GM19238 (cell line): Measurements from ENCODE around the gene NMT2.

Experiments used
- DNase-seq: peaks from one replicate; pipeline ENCODE4 v3.0.0; 2011; ENCODE audit warnings: low spot score; ENCODE audit not compliant: insufficient read length

NMT2 gene

GRCh38 chr10:15181576-15182156 is 13.2 kb upstream of the NMT2 start:
- DNase-seq: no peak

DNA sequence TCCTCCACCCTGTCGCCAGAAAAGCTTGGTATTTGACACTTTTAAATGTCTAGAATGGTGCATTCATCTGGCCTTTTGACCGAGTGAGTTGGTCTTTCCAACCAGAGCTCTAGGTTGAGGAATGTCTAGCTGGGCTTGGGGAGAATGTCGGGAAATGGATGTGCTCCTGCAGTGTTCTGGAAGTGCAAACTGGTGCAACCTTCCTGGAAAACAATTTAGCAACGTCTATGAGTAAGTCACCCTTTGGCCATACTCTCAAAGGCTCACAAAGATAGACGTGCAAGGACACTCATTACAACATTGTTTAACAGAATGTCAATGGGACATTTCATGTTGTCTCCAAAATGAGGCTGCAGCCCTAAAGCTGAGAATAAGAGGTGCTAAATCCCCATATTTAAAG is 12.2 kb upstream of the NMT2 start:
- DNase-seq: no peak

GRCh38 chr10:15176269-15176668 is 7.8 kb upstream of the NMT2 start:
- DNase-seq: no peak

- no peak for DNase-seq
Measured at GRCh38 chr10:15175587-15175986, 7.1 kb upstream of the NMT2 start.

DNA sequence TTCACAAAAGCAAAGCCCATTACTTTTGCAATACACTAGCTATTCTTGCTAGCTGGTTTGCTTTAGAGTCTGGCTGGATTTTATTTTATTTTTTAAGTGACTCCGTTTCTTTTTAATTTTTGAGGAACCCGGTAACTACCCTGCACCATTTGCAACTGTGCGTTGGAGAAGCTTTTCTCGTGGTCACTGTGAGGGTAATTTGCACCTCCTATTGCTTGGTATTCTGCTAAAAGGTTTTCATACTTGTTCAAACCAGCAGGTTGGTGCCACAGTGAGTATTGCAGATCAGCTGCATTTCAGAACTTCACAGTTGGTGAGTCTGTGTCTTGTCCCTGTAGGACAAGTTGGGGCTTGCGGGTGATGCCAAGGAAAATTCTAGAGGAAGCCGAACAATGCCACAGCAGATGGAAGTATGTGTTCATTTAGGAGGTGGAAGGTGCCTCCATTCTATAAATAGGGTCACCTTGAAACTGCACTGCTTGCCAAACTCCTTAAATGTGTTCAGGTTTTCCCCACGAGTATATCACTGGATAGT is 3.9 kb upstream of the NMT2 start:
- no peak for DNase-seq

DNA sequence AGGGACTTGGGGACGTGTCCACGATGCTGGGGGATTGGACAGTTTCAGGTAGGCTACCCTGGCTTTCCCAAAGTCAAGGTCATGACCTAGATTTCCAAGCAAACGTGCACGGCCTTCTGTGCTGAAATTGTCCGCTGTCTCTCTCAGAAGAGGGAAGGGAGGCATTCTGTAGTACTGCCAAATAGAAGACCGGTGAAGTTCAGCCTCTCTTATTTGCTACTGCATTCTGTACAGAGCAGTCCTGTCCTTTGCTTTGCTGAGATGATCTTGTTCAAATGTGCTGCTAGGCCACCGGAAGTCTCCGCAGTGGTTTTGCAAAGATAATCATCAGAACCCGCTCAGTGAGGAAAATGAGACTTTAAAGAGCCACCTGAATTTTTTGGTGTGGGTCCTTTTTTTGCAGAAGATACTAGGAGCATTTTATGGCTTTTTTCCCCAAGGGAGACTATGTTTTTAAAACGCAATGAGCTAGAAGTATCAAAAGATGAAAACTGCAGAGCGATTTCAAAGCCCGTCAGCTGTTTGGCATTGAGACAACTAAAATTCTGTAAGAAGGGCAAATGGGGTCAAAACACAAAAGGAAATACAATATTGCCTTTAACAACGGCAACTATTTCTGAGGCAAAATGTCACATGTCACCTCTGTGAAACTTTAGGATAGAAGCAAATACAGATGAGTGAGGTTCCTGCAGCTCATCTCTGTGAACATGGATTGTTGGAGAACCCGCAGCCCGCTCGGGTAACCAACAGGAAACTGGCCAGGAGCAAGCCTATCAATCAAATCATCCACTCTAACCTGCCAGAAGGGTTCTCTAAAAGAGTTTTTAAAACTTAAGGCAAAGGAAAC is 1.3 kb upstream of the NMT2 start:
- no peak for DNase-seq

DNA sequence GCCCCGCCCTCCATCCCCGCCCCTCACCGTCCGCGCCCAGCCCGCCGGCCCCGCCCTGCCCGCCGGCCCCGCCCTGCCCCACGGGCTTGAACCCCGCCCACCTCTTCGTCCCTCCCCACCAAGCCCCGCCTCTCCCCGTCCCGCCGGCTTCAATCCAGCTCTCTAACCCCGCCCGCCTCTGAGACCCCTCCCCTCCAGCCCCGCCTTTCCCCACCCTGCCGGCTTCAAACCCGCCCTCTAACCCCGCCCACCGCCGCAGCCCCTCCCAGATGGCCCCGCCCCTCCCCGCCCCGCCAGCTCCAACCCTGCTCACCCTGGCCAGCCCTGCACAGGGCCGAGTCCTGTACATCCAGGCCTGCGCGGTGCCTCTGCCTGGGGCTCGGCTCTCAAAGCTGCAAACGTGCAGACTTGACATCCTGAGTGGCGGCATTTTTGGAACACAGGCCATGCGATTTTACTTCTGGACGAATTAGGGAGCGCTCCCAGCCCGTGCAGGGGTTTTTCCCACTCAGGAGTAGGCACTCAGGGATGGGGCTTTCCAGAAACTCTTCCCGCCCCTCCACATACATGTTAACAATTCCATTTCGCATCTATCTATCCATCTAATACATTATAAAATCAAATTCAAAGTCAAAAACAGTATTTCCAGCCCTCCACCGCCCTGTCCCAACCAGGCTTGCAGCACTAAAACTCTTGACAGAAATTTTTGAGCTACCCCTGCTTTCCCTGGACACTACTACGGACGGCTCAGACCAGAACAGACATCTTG is 477 bp upstream of the NMT2 start:
- peak; percentile 85 for DNase-seq

DNA sequence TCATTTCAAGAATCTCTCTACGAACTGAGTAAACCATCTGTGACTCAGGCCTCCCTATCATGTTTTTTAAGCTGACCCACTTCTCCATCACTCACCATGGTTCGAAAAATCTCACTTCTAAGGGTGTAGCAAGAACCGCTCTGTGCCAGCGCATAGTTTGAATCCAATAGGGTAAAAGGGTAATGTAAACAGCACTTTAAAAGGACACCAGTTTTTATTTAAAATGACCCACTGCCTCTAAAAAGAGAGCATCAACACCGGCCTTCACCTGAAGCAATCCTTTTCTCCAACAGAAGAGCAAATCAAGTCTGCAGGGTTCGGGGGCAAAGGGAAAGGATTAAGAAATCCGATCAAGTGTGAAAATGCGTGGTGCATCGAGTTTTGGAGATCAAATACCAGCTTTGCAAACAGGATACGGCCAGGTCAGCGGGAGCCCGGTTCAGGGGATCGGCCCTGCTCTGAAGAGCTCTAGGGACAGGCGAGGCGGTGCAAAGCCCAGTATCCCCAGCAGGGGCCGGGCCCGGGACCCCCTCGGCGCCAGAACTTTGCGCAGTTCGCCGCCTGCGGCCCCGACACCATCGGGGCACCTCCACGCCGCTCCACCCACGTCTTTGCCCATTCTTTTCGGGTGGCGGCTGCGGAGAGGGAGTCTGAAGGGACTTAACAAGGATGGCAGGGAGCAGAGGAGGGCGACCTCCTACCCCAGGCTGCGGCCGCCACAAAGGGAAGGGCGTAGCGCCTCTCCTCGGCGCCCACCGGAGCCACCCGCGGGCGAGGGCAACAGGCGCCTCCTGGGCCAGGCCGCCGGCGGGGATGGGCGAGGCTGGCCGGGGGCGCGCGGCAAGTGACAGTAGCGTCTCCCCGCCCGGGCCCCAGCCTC is 842 bp downstream of the NMT2 start:
- peak; percentile 53 for DNase-seq

DNA sequence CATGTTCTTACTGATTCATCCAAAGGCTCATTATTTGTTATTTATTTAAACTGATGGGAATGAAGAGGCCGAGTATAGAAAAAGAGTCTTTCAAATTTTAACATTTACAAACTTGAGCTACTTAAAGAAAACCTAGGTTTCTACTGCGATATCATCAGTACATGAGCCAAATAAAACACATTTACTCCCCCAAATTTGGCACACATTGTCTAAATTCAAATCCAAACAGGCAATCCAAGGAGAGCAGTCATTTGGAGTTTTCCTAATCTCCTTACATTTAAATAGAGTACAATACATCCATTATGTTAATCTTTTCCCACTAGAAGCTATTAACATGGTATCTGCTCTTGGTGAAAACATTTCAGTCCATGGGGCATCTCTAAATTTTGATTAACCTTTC is 2.2 kb downstream of the NMT2 start:
- no peak for DNase-seq

DNA sequence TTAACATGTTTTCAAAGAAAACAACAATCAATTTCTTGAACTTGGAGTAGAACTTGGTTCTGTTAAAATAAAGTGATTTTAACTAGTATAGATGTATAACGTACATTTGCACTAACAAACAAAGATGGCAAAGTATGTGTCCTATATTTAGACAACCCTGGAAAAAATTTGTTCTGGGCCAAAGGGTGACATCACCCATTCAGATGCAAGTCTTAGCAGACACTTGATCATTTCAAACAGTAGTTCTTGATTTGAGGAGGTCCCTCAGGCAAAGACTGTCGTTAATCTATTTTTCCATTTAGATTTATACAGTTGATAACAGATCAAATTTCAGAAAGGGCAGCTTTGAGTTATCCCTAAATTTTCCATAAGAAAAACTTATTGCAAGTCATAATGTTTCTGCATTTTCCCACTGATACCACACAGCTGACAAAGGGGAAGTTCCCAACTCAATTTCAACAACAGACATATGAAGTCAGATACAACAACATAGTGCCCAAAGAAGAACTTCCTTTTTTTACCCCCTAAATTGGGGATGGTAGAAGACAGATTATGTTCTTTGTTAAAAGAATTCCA is 5.2 kb downstream of the NMT2 start:
- no peak for DNase-seq

DNA sequence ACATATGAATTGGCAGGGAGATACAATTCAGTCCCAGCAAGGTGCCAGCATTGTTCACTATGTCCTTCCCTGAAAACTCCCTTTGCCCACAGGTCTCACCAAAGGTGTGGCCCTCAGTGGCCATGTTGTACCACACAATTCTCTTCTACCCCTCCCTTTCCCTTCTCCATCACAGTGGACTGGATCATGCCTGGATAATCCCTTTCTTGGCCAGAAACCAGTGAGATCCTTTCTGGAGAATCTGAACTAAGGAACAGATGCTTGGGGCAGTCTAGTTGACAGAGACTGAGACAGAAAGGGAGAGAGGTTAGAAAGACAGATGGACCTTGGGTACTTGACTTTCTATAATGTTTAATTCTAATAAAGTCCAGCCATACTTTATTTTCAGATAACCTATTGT is 9.5 kb downstream of the NMT2 start:
- no peak for DNase-seq

DNA sequence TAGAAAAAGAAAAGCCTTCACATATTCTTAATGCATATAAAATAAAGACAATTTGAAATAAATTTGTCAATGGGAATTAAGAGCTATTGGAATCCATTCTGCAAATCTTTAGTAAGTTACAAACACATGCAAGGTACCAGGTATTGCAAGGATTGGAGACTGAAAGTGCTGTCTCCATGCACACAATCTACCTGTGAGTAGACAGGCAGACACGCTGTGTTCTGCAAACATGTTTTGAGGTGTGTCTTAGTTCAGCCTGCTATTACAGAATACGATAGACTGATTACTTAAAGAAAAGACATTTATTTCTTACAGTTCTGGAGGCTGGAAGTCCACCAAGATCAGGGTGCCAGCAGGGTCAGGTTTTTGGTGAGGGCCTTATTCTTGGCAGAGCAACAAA is 10.0 kb downstream of the NMT2 start:
- no peak for DNase-seq

DNA sequence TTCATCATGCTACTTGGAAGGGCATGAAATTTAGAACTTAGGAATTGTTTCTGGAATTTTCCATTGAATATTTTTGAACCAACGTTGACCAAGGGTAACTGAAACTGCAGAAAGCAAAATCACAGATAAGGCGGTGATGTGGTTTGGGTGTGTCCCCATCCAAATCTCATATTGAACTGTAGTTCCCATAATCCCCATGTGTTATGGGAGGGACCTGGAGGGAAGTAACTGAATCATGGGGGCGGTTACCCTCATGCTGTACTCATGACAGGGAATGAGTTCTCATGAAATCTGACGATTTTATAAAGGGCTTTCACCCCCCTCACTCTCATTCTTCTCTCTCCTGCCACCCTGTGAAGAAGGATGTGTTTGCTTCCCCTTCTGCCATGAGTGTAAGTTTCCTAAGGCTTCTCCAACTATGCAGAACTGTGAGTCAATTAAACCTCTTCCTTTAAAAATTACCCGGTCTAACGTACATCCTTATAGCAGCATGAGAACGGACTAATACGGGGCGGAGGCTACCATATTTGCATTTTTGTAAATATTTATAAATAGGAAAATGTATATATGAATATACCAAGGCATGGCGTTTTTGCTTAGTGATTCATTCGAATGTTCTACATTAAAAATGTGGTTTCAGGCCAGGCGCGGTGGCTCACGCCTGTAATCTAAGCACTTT is 12.4 kb downstream of the NMT2 start:
- no peak for DNase-seq

GRCh38 chr10:15152556-15152955 is 15.9 kb downstream of the NMT2 start:
- no peak for DNase-seq

- DNase-seq: no peak
Measured at GRCh38 chr10:15150563-15150962, 17.9 kb downstream of the NMT2 start.

DNA sequence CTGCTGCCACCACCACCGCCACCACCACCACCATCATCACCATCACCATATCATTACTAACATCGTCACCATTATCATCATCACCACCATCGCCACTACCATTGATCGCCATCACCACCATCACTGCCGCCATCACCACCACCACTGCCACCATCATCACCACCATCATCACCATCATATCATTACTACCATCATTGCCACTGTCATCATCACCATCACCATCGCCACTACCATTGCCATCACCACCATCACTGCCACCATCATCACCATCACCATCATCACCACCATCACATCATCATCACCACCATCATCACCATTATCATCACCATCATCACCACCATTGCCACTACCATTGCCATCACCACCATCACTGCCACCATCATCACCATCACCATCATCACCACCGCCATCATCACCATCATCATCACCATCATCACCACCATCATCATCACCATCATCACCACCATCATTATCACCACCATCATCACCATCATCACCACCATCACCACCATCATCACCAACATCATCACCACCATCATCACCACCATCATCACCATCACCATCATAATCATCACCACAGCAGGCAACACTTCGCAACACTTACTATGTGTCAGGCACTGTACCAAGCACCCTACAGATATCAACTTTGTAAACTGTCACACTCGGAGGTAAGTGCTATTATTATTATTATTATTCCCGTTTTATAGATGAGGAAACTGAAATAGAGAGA is 19.3 kb downstream of the NMT2 start:
- DNase-seq: no peak

DNA sequence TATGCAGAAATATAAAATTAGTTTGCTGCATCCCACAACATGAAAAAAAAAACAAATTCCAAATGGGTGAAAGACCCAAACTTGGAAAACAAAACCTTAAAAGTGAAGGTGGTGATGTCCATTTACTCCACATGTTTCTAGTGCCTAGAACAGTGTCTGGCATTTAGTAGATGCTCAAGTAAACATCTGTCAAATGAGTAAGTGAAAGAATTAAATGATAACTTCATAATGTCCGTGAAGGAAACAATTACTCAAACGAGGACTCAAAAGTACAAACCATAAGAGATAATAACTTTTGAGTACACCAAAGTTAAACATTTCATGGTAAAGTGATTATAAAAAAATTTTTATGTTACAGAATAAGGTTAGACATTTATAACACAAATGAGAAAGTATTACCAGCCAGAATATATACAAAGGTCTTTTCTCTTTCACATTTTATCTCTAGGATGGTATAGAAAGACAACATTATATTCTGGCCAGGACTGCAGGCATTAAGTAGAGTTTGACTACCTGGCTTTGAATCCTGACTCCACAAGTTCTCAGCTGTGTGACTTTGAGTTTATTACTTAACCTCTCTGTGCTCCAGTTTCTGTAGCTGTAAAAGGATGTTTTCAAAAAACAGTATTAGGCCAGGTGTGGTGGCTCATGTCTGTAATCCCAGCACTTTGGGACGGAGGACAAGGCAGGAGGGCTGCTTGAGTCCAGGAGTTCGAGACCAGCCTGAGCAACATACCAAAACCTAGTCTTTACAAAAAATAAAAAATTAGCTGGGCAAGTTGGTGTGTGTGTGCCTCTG is 20.7 kb downstream of the NMT2 start:
- DNase-seq: no peak

DNA sequence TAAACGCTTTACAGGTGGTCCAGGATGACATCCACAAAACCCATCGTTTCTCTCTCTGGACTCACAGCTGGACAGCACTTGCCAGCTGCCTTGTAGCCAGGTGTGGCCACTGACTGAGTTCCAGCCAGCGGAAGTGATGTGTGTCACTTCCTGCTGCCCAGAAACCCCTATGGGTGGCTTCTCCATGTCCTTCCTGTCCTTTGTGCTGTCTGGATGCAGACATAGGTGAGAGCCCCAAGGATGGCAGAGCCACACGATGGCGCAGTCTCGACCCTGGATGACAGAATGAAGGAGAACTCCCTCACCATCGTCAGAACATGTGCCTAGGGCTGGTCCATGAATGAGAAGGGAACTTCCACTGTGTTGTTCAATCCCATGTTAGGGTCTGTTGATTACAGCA is 22.1 kb downstream of the NMT2 start:
- DNase-seq: no peak

DNA sequence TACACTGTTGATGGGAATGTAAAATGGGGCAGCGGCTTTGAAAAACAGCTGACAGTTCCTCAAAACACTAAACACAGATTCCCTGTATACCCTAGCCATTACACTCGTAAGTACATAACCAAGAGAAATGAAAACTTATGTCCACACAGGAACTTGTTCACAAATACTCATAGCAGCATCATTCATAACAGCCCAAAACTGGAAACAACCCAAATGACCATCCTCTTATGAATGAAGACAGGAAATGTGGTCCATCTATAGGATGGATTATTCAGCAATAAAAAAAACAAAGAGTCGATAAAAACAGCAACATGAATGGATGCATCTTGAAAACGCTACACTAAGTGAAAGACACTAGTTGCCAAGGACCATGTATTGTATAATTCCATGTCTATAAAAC is 23.7 kb downstream of the NMT2 start:
- no peak for DNase-seq
